Activated T-cell treated with anti-CD3 and anti-CD28 coated beads for 4 hours (primary cell): ENCODE measurements around the gene SNX32.

Source experiments
- DNase-seq: peaks from one replicate; pipeline ENCODE4 v3.0.0-alpha.2; 2020

SNX32 gene

DNA sequence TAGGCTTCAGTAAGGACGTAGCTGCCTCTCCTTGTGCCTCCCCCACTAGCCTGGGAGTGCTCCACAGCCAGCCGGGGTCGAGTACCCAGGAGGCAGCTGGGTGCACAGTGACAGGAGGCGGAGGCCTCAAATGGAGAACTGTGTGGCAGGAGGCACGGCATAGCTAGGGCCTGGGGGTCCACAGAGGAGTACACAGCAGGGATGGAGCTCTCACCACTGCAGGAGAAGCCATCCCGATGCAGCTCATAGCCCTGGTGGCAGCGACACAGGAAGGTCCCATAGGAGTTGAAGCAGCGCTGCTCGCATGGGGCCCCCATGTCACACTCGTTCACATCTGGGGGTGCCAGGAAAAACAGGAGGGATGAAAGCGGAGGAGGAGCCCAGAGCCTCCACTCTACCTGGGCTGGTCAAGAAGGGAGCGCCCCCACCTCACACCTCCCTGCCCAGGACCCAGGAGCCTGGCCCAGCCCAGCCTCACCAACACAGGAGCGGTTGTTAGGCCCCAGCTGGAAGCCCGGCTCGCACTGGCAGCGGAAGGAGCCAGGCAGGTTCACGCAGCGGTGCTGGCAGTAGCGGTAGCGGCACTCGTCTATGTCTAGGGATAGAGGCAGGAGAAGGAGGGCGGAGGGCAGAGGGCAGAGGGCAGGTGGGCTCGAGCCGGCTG is 36.0 kb downstream of the SNX32 start:
- no peak for DNase-seq

DNA sequence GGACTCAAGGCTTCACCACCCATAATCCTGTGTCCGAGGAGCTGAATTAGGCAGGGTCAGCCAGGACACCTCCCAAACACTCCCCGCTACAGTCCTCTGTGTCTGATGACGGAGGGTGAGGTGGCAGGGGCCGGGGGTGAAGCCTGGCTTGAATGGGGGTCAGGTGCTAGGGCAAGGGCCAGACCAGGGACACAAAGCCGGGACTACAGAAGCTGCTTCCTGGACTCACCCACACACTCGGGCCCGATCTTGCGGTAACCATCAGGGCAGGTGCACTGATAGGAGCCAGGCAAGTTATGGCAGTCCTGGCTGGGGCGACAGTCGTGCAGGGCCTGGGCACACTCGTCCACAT is 36.5 kb downstream of the SNX32 start:
- no peak for DNase-seq

DNA sequence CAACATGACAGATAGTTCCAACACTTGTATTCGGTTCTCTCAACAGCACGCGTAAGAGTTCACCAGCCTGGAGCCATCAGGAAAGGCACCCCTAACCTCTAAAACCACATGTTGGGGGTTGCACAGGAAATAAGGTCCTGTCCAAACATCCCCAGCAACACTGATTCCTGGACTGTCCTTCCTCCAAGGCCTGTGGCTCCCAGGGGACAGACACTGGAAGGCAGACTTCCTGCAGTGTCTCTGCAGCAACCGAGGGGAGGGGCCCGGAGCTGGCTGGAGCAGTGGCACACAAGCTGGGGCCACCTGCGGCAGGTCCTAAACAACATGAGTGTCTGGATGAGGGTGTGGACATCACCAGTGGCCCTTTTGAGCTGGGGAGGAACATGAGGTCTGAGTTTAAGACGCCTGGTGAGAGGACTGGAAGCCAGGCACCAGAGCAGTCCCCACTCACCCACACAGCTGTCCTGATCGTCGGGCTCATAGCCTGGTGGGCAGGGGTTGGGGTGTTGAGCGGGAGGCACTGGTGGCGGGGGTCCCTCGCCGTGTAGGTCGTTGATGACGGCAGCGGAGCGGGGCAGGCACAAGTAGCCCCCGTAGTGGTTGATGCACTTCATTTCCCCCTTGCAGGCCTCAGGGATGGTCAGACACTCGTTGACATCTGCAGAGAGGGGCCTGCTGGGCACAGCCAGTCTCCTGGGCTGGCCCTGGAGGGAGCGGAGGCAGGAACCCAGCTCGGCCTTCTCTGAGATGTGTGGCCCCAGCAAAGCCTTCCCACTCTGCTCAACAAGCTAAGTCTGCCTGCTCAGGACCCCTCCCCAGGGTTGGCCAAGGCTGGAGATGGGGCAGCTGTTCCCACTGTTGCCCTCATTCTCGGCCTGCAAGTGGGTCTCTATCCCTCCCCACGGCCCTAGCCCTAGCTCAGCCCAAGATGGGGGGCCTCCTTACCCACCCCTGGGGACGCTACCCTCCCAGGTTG is 37.2 kb downstream of the SNX32 start:
- DNase-seq, result no peak

DNA sequence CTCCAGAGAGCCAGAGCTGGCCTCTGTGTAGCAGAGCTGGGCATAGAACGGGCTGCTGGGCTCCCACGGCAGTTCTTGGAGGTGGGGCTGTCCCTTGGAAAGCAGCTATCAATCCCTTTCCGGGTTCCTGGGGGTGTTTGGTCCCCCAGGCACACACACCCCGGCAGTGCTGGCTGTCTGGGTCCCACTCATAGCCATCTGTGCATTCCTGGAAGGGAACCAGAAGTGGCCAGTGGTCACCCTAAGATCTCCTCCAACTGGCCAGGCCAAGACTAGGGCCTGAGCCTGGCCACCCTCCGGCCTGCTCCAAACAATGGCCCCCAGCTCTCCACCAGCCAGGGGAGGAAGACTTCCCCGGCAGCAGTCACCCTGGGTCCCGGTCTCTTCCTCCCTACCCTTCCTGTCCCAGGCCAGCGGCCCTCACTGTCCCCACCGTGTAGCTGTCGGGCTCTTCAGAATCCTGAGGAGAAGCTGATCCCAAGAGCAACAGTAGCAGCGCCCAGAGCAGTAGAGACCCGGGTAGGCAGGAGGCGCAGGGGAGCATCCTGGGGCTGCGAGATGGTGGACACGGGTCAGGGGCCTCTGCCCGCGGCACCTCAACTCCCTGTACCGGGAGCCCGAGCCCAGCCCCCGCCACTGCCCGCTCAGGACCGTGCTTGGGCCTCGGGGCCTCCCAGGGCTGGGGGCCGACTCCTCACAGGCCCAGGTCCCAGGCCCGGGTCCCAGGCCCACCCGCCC is 38.2 kb downstream of the SNX32 start:
- no peak for DNase-seq

DNA sequence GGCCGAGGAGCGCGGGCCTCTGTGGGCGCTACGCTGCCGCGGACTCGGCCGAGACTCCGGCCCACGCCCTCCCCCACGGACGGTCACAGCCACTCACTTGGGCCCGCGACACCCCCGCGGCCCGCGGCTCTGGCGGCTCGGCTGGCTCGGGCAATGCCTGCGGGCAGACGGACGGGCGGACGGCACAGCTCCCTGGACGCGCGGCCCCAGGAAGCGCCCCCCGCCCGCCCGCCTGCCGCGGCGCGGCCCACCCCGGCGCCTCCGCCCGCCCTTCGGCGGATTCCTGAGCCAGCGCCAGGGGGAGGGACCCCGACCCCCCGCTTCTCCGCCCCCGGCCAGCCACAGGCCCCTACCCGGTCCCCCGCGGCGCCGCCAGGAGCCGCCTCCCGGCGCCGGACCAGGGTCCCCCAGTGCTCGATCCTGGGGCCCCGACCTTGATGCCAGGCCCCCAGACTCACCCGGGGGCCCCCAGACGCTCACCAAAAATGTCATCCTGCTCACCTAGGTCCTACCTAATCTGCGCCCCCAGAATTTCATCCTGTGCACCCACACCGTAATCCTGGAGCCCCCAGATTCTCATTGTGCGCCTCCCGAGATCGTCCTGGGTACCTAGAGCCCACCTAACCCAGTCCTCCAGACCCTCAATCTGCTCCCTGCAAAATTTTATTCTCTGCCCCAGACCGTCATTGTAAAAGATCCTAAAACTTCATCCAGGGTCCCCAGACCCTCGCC is 39.0 kb downstream of the SNX32 start, which contains the start of gene EFEMP2:
EFEMP2 (minus strand) TSS at position 215 of the 732 bp plus-strand sequence. CDS start 446 bp downstream, outside the sequence.
- no peak for DNase-seq

DNA sequence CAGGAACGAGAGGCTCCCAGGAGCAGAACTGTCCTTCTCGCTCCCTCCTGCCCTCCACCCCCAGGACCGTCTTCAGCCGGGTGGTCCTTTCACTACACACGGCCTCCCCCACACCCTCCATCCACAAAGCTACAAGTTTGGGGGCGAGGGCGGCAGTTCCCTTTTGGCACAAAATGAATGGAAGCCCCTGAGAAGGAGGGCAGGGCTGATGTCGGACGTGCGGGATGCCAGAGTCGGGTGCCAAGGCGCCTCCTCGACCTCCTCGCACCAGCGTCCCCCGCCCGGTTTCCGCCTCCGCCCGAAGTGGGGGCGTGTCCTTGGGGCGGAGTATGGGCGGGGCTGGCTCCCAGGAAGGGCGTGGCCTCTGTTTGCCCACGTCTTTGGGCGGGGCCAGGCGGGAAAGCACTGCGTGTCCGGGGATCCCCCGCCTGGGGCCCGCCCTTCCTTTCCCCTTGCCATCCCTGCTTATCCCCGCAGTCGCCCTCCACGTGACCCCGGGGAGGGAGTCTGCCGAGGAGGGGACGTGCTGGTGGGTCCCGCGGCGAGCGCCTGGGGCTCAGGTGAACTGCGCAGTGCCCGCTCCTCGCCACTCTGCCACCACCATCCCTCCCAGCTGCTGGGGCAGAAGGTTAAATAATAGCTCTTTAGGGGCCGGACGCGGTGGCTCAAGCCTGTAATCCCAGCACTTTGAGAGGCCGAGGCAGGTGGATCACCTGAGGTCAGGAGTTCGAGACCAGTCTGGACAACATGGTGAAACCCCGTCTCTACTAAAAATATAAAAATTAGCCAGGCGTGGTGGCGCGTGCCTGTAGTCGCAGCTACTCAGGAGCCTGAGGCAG is 39.8 kb downstream of the SNX32 start:
- peak; percentile 97 for DNase-seq

DNA sequence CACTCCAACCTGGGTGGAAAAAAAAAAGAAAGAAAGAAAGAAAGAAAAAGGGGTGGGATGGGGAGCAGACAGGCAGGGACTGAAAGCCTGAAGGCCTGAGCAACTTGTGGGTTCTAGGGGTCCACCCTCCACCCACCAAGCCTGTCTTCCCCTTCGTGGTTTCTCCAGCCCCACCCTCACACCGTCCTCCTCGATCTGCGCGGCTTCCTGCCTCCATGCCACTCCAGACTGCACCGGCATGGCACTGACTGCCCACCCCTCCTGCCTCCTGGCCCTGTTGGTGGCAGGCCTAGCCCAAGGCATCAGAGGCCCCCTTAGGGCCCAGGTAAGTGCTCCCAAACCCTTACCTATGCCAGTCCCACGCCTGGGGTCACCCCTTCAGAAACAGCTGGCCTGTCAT is 45.9 kb downstream of the SNX32 start, which contains the start of gene CTSW:
CTSW (plus strand) TSS at position 221 of the 400 bp plus-strand sequence; CDS start at position 239, 18 bp downstream.
- no peak for DNase-seq

DNA sequence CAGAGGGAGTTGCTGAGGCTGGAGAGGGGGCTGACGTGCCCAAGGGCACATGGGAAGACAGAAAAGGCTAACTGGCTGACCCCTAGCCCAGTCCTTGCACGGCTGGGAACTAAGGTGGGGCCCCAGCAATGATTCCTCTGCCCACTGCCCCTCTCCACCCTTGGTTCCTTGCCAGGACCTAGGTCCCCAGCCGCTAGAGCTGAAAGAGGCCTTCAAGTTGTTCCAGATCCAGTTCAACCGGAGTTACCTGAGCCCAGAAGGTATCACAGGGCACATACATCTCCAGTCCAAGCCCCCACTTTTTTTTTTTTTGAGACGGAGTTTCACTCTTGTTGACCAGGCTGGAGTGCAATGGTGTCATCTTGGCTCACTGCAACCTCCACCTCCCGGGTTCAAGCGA is 46.3 kb downstream of the SNX32 start:
- no peak for DNase-seq

DNA sequence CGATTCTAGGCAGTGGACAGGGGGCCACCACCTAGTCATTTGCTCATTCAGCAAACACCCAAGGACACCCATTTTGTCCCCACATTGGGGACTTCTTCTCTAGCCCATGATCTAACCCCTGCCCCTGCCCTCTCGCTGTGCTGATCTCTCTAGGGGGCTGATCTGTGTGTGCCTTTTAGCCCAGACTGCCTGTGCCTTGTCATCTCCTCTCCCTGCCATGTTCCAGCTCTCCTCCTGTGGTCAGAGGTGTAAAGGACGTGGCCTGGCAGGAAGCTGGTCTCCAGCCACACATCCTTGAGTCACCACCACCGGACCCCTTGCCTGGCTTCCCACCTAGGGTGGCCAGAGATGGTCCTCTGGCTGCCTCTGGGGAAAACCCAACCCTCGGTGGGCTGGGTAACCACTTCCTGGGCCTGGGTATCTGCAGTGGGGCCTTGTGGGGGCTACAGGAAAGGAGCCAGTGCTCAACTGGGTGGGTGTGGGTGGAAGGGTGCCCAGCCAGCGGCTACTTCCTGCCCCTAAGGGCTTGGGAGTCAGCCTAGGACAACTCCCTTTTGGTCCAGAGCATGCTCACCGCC is 47.2 kb downstream of the SNX32 start:
- no peak for DNase-seq

DNA sequence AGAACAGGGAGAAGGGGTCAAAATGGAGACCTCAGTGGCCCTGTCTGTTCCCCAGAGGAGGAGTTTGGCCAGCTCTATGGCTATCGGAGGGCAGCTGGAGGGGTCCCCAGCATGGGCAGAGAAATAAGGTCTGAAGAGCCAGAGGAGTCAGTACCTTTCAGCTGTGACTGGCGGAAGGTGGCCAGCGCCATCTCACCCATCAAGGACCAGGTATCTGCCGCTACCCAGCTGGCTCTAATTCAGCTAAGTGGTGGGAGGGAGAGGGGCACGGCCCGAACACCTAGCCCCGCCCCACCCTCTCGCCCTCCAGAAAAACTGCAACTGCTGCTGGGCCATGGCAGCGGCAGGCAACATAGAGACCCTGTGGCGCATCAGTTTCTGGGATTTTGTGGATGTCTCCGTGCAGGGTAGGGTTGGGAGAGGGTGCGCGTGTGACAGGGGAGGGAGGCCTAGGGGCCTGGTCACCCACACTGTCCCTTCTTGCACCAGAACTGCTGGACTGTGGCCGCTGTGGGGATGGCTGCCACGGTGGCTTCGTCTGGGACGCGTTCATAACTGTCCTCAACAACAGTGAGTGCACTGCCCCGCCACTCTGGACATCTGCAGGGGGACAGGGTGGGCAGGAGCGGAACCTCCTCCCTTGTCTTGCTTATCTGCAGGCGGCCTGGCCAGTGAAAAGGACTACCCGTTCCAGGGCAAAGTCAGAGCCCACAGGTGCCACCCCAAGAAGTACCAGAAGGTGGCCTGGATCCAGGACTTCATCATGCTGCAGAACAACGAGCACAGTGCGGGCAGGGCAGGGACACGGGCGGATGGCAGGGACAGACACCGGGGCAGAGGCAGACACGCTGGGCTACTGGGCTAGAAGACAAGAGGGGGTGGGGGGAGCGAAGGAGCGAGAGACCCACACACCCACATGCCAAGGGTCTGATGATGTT is 48.6 kb downstream of the SNX32 start:
- DNase-seq, result no peak

DNA sequence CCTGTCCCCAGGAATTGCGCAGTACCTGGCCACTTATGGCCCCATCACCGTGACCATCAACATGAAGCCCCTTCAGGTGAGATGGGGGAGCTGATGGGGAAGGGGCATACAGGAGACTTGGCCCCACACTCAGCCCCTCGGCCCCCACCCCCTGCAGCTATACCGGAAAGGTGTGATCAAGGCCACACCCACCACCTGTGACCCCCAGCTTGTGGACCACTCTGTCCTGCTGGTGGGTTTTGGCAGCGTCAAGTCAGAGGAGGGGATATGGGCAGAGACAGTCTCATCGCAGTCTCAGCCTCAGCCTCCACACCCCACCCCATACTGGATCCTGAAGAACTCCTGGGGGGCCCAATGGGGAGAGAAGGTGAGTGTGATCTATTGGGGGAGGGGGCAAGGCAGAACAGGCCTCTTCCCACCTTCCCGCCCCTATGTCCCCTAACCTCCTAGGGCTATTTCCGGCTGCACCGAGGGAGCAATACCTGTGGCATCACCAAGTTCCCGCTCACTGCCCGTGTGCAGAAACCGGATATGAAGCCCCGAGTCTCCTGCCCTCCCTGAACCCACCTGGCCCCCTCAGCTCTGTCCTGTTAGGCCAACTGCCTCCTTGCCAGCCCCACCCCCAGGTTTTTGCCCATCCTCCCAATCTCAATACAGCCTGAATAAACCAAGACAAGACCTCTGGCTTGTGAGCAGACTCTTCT is 49.4 kb downstream of the SNX32 start:
- DNase-seq, result no peak

DNA sequence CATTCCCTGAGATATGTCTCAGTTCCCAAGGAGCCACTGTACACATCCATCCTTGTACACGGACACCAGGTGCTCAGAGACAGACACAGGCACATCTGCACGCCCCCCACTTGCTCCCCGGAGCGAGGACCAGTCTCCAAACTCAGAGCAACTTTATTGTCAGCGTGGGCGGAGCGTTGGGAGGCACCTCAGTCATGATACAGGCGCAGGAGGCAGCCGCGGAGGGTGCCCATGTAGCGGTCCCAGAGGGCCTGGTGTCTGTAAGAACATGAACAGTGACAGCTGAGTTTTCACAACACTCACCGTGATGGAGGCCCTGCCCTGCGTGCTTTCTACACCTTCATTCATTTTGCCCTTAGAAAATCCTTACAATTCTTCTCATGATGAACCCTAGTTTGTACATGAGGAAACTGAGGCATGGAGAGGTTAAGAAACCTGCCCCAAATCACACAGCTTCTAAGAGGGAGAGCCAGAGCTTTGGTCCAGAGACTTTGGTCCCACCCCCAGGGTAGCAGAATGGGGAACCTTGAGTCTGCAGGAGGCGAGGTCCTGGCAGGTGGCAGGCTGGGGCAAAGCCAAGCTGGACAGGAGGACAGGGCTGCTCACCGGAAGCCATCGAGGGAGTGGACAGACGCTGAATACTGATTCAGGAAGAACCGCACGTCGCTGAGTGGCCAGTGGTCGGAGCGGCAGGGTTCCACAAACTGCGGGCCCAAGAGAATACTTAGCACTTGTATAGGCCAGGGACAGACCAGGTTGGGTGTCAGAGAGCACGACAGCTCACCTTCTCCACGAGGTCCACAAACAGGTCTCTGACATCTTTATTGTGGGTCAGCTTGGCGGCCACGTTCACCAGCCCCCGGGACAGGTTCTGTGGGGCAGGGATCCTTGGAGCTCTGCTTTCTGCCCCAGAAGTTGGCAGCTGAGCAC is 50.3 kb downstream of the SNX32 start:
- no peak for DNase-seq

DNA sequence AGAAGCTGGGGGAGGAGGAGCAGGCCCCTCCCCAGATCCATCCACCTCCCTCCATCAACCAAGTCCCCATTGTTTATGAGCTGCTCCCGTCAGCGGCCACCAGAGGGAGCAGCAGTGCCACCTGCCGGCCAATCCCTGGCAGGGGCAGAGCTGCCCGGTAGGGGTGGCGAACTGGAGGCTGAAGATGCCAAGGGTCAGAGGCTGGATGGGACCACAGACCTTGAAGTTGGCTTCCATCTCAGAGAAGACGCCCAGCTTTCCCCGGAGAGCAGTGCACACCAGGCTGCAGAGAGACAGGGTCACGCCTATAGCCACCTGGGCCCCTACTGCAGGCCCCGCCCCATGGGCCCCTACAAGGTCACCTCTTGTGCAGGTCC is 50.9 kb downstream of the SNX32 start:
- DNase-seq, result peak; percentile 73

DNA sequence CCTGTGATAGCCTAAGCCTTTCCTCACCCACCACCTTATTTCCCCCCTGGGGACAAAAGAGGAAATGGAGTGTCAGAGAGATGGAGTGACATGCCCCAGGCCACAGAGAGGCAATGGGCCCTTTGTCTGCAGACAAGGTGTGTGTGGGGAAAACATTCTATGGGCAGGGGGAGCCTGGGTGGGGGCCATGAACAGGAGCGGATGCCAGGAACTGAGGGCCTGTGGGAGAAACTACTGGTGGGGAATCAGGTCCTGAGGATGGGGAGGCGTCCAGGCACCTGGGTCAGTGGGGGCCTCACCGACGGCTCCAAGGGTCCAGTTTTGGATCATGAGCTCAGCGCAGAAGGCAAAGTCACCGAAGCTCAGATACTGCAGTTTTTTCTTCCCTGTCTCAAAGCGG is 51.5 kb downstream of the SNX32 start:
- no peak for DNase-seq

DNA sequence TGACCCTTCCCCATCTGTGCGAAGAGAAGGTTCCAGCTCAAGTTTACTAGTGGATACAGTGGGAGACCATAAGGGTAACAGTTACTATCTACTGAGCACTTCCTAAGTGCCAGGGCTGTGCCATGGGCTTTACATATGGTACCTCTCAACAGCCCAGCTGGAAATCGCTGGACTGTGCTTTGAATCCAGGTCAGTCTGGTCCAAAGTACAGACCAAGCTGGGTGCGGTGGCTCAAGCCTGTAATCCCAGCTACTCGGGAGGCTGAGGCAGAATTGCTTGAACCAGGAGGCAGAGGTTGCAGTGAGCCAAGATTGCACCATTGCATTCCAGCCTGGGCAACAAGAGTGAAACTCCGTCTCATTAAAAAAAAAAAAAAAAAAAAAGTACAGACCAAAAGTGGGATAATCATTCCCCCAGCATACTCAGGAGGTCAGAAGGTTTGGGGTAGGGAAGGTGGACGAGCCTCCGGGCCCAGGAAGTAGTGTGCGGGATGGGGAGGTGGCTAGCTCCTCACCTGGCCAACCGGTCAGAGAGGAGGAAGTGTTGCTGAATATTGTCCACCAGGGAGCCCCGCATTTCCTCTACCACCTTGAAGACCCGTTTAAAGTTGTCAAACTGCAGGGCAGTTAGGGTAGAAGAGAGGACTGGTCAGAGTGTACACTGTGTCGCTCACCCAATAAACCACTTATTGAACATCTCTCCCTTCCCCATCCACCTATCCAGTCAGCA is 52.2 kb downstream of the SNX32 start:
- no peak for DNase-seq

DNA sequence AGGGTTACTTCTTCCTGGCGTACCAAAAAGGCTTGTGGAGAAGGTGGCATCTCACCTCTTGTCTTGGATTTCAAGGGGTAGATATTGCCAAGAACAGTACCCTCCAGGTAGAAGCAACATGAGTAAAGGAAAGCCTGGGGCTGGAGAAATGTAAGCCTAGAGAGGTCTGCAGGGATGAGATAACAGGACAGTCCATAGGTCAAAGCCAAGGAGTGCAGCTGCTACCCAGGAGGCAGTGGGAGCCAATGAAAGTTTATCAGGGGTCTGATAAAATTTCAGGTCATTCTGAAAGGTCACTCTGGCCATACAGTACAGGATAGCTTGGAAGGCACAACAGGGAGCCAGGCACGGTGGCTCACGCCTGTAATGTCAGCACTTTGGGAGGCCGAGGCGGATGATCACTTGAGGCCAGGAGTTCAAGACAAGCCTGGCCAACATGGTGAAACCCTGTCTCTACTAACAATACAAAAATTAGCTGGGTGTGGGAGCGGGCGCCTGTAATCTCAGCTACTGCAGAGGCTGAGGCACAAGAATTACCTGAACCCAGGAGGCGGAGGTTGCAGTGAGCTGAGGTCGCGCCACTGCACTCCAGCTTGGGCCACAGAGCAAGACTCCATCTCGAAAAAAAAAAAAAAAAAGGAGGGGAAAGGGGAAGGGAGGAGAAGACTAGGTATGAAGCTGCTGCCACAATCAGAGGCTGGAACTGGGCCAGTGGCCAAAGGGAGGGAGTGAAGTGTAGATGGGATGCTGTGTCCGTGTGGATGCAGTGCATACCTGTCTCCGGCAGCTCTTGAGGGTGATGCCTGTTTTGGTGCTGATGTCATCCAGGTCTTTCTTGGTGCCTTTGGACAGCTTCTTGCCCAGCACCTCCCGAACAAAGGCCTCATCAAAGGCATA is 53.3 kb downstream of the SNX32 start:
- no peak for DNase-seq
